Brain microvascular endothelial cell (primary cell): ENCODE data around the gene RAB5A.

Experiments used
- DNase-seq: peaks from one replicate; pipeline ENCODE4 v3.0.0-alpha.2; 2020
- H3K27ac ChIP-seq: fragments of 250-450 bp; sonication (Bioruptor Pico); 2 replicates; pipeline ENCODE4 v1.5.1; 2020; ENCODE audit warnings: mild to moderate bottlenecking, moderate library complexity
- H3K27me3 ChIP-seq: fragments of 250-450 bp; sonication (Bioruptor Pico); replicated peaks from 2 replicates; pipeline ENCODE4 v1.5.1; 2020; ENCODE audit warnings: mild to moderate bottlenecking
- H3K36me3 ChIP-seq: fragments of 250-450 bp; sonication (Bioruptor Pico); replicated peaks from 2 replicates; pipeline ENCODE4 v1.5.1; 2020; ENCODE audit warnings: mild to moderate bottlenecking
- H3K4me3 ChIP-seq: 2 replicates; pipeline ENCODE4 v1.5.1; 2011; ENCODE audit warnings: low read depth, mild to moderate bottlenecking, control low read depth, low read length, moderate library complexity
- in situ Hi-C: cut with HindIII; loops from 2 replicates; pipeline ENCODE4 v1.10.0; 2017; ENCODE audit warnings: low sequenced_read_pairs, low pct_ligation_motif_present
- TF ChIP-seq, protein P1 (sequence below): IDR thresholded peaks from 2 replicates; pipeline ENCODE4 v1.5.1; 2011; ENCODE audit warnings: low read depth, mild to moderate bottlenecking, moderate library complexity, low read length, control low read depth, inconsistent platforms; ENCODE audit errors: missing control alignments

Gene RAB5A

DNA sequence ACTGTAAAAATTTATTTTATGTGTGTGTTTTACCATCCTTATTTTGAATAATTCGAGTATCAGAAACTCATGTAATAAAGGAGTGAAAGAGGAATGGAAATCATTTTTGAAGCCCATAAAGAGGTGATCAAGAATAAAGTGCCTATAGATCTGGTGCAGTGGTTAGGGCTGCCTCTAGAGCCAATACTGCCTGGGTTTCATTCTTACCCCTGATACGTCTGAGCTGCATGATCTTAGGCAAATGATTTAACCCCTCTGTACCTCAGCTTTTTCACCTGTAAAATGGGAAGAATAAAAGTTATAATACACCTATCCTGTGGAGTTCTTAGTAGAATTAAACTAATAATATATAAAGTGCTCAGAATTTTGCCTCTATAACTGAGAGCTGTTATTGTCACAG is 43.2 kb upstream of the RAB5A start:
- Histone ChIP-seq H3K27me3 (no peaks in the 10 kb centered on the region), H3K4me3 (no peak overlapping the region), H3K36me3 (no peaks in the 10 kb centered on the region), H3K27ac (no peak overlapping the region)
- TF ChIP-seq, protein P1, sequence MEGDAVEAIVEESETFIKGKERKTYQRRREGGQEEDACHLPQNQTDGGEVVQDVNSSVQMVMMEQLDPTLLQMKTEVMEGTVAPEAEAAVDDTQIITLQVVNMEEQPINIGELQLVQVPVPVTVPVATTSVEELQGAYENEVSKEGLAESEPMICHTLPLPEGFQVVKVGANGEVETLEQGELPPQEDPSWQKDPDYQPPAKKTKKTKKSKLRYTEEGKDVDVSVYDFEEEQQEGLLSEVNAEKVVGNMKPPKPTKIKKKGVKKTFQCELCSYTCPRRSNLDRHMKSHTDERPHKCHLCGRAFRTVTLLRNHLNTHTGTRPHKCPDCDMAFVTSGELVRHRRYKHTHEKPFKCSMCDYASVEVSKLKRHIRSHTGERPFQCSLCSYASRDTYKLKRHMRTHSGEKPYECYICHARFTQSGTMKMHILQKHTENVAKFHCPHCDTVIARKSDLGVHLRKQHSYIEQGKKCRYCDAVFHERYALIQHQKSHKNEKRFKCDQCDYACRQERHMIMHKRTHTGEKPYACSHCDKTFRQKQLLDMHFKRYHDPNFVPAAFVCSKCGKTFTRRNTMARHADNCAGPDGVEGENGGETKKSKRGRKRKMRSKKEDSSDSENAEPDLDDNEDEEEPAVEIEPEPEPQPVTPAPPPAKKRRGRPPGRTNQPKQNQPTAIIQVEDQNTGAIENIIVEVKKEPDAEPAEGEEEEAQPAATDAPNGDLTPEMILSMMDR = no peak
- in situ Hi-C loops = no loop called here
- no peak for DNase-seq

DNA sequence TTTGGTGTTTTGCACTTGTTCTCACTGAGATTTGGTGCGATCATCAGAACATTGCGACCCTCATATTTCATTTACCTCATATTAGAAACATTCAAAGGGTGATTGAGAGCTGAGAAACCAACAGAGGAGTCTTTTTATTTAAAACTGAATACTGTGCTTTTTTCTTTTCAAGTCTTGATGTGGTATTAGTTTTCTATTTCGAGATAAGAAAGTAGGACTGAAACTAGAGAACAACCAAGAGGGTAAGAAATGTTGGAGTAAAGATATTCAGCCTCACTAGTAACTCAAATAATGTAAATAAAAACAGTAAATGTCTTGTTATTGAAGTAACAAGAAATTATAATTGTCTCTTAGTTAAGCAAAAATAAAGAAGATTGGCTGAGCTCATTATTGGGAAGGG is 39.4 kb upstream of the RAB5A start:
- H3K4me3 ChIP-seq = no peak overlapping the region
- H3K27ac ChIP-seq = no peak overlapping the region
- no peaks in the 10 kb centered on the region for H3K36me3 ChIP-seq
- in situ Hi-C loops = no loop called here
- TF ChIP-seq, protein P1 = no peak
- no peaks in the 10 kb centered on the region for H3K27me3 ChIP-seq
- DNase-seq = no peak

DNA sequence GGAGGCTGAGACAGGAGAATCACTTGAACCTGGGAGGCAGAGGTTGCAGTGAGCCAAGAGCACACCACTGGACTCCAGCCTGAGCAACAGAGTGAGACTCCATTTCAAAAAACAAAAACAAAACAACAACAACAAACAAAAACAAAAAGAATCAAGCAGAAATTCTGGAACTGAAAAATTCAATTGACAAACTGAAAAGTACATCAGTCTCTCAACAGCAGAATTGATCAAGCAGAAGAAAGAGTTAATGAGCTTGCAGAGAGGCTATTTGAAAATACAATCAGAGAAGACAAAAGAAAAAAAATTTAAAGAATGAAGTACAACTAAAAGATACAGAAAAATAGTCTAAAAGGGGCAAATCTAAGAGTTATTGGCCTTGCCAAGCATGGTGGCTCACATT is 35.4 kb upstream of the RAB5A start:
- no peak for DNase-seq
- Histone ChIP-seq H3K27me3 (no peaks in the 10 kb centered on the region), H3K4me3 (no peak overlapping the region), H3K36me3 (no peaks in the 10 kb centered on the region), H3K27ac (no peak overlapping the region)
- TF ChIP-seq, protein P1 = no peak
- in situ Hi-C loops = no loop called here

DNA sequence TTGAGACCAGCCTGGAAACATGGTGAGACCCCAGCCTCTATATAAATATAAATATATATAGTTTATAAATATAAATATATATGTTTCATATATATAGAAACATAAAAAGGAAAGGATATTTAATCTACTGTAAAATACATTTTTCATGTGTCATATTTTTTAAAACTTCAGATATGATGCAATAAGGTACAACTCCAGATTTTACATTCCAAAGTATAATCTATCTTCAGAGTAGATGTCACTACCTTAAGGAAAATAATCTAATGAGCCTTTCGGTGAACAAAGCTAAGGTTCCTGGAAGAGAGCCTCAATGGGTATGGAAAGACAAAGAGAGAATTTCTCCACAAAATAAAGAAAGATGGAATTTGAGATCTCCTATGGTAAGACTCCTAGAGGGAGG is 29.7 kb upstream of the RAB5A start:
- Histone ChIP-seq H3K36me3 (no peaks in the 10 kb centered on the region), H3K27ac (no peak overlapping the region), H3K4me3 (no peak overlapping the region), H3K27me3 (no peaks in the 10 kb centered on the region)
- TF ChIP-seq, protein P1 = no peak
- in situ Hi-C loops = no loop called here
- no peak for DNase-seq

DNA sequence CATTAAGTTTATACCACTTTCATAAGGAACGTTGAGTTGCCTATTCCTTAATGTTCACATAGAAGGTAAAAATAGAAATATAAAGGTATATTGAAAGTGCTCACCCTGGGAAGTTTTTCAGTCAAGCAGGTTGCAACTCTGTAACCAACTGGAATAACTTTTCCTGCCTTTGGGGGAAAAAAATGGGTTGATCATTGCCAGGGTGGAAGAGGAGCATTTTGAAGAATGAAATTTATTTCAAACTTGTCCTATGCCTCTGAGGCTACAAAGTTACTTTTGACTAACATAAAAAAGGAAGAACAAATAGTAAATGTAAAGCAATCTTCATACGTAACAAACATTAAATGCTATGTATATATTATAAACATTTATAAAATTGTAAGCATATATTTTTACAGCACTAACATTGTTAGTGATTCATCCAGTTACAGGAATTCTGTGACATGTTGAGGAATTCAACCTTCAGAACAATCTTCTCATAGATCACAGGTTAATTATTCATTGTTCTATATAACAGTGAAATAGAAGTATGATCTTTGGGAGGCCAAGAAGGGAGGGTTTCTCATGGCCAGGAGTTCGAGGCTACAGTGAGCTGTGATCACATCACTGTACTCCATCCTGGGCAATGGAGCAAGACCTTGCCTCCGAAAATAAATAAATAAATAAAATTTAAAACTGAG is 26.4 kb upstream of the RAB5A start:
- H3K36me3 ChIP-seq = no peaks in the 10 kb centered on the region
- in situ Hi-C loops = no loop called here
- DNase-seq = no peak
- H3K4me3 ChIP-seq = no peak overlapping the region
- no peak overlapping the region for H3K27ac ChIP-seq
- H3K27me3 ChIP-seq = no peaks in the 10 kb centered on the region
- TF ChIP-seq, protein P1 = no peak

DNA sequence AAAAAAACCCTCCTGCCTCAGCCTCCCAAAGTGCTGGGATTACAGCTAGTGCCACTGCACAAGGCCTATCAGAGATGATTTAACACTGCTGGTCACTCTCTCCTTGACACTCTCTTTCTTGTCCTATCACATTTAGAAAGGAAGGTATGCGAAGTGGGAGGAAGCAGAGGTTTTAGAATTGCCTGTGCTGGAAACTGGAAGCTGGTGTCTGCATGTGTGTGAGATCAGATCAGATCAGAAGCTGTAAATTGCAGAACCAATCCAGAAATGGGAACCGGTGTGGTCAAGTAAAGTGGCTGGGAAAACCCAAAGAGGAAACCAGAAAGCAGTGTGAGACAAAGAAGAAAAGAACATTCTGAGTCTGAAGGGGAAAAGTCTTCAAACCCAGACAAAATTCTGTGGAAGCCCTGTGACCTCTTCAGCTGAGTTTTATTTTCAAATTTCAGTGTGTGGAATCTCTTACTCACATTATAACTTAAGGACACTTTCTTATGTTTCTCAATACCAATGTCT is 15.7 kb upstream of the RAB5A start:
- DNase-seq = no peak

More for the DNA sequence above, 15.7 kb upstream of the RAB5A start:
- Histone ChIP-seq H3K4me3 (no peak overlapping the region), H3K27me3 (no peaks in the 10 kb centered on the region), H3K27ac (no peak overlapping the region), H3K36me3 (no peaks in the 10 kb centered on the region)
- in situ Hi-C loops = no loop called here
- TF ChIP-seq, protein P1 = no peak
